HG02571 (cell line): ENCODE data around the gene ZNF519.

ENCODE experiments used
- ATAC-seq: cut with Tn5 transposase; IDR thresholded peaks from one replicate; pipeline ENCODE4 v1.9.1; 2021; ENCODE audit warnings: mild to moderate bottlenecking, moderate library complexity; ENCODE audit not compliant: unreplicated experiment

The ZNF519 gene

DNA sequence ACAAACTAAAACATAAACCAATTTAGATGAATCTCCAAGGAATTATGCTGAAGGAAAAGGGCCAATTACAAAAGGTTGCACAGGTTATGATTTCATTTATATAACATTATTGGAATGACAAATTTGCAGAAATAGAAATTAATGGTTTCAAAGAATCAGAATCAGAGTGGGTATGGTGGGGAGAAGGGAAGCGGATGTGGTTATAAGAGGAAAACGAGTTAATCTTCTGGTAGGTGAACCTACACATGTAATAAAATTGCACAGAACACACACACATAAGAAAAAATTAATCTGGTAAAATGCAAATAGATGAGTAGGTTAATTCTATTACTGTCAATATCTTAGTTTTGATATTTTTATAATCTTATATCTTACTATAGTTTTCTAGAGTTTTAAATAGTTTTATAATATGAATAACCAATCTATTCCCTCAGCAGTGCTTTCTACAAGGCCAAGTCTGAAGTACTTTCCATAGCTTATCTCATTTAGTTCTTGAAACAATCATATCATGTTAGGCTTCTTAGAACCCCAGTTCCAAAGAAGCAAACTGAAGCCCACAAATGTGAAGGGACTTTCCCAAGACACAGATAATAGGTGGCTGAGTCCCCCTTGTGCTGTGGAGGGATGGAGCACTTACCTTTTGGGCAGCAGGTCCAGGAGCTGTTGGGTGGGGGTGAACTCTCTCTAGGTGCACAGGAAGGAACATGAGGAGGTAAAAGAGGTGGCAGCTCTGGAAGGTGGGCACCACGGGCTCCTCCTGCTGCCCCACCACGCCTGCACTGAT is 31.5 kb downstream of the ZNF519 start:
- no peak for ATAC-seq

DNA sequence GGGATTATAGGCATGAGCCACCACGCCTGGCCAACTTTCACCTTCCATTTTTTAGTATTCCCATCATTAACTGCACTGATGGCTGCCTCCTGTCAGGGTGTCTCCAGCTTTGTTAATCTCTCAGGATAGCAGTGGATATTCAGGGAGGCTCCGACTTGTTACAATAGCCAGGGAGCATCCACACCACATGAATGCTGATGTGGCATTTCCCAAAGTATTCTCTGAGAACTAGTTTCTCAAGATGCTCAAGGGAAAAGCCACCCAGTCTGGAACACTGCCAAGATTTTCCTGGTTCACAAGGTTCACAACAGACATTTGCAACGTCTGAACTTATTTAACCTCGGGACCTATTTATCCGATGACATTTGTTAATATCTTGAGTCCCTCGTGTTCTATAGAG is 33.8 kb downstream of the ZNF519 start:
- ATAC-seq = no peak

DNA sequence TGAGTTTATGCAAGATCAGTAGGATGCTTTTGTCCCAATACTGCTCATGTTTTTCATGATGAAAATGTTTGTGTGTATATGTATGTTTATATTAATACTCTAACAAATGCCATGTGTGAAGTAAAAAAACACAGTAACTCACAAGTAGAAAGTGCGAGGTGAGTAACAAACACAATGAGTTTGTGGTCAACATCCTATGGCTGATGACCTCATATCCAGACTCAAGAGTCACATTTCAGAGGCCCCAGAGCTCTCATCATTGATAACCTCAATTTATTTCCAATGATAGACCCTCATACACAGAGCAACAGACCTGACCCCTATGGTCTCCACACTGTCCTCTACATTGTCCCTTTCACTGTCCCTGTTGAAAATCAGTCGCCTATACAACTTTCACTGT is 34.5 kb downstream of the ZNF519 start:
- no peak for ATAC-seq

DNA sequence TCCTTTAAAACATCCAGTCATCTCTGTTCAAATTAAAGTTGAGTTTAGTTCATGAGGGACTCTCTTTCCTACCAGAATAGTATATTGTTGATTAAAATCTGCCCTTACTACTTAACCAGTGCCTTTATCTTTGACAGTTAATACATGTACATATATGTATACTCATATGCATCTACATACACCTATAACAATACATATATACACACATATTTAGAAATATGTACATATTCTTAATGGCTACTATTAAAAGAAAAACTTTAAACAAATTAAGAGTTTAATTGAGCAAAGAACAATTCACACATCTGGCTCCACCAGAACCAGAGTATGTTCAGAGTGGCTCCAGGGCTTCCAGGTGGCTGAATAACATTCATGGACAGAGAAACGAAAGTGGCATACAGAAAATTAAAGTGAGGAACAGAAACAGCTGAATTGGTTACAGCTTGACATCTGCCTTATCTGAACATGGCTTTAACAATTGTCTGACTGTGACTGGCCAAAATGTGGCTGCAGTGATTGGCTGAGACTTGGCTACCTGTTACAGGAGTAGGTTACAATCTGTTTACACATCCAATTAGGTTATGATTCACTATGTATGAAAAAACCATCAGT is 38.8 kb downstream of the ZNF519 start:
- ATAC-seq = no peak

DNA sequence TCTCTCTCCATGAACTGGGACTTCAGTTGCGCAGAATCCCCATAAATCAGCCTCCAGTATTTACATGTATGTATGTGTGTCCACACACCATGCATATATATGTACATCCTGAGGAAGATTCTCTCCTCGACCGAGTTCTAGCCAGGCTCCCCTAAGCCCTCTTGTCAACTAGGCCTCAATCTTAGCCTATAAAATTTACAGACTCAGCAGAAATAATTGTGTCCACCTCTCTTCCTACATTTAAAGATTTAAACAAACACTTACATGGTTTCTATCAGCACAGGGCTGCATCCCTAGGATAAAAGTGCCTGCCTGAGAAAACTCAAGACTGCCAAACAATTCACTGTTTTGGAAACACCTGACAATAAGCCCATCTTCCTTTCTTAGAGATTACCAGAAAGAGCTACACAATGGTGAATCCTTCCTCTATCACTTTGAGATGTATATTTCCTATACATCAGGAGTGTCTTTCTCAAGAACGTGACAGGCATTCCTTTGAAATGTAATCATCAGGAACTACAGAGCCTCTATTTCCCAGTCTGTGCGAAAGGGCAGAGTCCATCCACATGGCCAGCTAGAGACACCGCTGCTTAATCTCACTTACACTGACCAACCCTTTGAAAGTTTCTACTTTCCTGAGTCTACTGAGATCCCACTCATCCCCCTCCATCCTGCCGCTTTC is 39.5 kb downstream of the ZNF519 start:
- ATAC-seq = no peak

DNA sequence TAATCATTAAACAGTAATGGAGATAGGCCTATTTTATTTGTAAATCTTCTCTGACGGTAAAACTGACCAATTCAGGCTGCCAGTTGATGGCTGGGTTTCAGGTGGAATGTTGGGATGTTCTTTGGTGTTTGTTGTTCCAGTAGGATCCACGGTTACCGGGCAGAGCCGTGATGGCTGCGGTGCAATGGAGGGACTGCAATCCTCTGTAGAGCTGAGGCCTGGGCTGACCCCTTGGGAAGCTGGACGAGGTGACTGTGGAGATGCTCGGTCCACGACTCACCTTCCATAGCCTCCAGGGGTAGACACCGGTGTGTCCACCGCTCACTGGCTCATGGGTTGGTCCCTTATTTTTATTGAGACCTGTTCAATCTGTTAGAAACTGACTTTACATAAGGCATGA is 42.5 kb downstream of the ZNF519 start:
- no peak for ATAC-seq

DNA sequence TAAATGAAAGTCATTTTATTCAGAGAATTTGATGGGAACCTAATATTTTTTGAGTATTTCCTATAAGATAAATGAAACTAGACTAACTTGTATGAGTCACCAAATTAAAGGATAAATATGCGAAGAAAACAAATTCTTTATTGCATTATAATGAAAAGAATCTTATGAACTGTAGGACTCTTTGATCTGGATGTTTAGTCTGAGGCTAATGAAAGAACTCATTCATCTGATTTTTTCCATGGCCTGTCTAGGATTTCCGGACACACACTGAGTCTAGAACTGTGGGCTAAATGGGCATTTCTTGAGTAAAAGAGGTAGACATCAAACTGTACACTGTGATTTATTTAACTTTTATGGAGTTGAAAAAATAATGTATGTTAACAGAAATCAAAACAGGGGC is 43.0 kb downstream of the ZNF519 start:
- ATAC-seq = no peak

DNA sequence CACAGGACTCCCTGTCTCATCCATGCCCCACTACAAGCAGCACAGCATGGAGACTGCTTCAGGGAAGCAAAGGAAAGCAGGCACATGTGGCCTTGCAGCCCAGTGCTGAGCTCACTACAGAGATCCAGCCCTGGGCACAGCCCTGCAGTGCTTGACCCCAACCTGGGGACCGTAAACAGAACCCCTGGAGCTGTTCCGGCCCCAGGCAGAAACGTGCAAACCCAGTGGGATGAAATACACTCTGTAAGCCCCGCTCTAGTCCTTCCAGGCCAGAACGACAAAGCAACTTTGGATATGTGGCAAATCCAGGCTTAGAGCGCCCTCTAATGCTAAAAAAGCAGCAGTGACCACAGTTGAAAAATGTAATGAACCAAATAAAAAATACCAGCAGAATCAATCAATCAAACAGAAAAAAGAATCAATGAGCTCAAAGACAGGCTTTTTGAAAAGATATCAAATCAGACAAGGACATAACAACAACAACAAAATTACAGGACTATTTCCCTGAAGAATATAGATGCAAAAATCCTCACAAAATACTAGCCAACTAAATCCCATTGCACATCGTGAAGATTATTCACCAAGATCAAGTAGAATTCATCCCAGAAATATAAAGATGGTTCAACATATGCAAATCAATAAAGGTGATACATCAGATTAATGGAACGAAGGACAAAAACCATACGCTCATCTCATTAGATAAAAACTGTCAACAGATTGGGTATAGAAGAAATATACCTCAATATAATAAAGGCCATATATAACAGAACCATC is 45.6 kb downstream of the ZNF519 start:
- no peak for ATAC-seq

DNA sequence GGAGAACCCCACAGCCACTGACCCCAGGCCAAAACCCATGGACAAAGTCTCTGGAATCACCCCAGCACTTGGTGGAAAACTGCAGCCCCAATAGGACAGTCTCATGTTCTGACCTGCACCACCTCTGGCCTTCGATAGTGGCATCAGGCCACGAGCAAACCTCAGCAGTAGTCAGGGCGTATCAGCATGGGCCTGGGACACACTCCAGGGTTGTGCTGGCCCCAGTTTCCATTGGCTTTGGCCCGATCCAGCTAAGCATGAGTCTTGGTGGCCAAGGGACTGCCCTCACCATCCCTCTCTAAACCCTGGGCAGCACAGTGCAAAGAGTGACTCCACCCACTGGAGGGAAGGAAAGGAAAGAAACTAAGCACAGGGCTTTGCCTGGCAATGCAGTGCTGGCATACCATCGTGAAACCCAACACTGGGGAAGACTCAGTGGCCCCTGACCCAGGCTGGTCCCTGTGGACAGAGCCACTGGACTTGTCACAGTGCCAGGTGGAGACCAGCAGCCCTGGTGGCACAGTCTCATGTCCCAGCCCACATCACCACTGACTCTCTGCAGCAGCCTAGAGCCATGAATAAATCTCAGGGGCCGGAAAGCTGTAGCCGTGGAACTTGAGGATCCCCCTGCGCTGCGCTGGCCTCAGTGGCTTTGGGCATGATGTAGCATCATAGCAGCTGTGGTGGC is 46.3 kb downstream of the ZNF519 start:
- ATAC-seq = no peak

DNA sequence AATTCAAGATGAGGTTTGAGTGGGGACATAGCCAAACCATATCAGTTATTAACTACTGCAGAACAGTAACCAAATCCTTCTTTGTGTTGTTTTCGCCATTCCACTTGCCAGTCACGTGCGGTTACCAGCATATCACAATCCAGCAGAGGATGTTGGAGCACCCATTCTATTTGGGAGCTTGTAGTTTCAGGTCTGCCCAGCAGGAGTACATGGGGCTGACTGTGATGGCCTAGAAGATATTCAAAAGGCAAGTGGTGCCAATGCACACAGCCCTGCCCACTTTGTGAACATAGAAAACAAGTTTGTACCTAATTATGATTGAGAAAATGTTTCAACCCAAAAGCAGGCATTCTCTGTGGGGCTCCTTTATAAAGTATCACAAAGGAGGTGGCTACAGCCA is 57.0 kb downstream of the ZNF519 start:
- no peak for ATAC-seq

DNA sequence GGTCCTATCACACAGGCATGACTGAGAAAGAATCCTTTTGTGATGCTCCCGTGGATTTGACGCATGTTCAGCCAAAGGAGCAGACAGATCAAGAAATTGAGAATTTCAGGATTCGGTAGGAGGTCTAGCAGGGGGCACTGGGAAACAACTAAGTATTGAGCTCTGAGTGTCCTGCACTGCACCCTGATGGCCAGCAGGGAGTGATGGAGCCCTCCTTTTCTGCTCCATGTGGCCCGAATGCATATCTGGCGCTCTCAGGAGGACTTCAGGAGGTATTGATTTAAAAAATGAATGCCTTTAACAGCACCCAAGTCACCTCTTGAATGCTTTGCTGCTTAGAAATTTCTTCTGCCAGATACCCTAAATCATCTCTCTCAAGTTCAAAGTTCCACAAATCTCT is 58.0 kb downstream of the ZNF519 start:
- ATAC-seq = no peak

DNA sequence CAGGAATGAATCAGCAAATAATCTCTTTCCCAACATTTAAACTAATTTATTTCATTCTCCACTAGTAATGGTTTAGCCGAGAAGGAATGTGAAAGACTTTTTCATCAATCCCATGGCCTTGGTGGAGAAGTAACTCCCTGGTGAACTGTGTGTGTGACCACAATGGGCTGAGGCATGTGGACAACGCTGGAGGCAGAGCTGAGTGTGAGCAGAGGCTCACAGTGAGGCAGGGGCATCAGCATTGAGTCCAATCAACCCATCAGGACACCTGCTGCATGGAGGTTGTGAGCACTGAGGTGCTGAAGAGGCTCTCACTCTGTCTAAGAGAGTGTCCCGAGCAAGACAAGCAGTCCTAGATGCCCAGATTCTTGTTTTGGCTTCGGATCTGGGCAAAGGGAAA is 78.6 kb downstream of the ZNF519 start:
- ATAC-seq = no peak
